DMS53 treated with DMSO at 0.1 percent for 48 hours (cell line): ENCODE data around the gene SLAMF7.
"Not testable (repeated sequence)": the region's sequence is repeated elsewhere in the genome, so short reads cannot be mapped to it uniquely, and the experiment has no call there.

ENCODE experiments used
- DNase-seq: peaks from one replicate; lab custom pipeline; 2025; ENCODE audit not compliant: unreplicated experiment; lab: John Stamatoyannopoulos, UW

Gene SLAMF7

DNA sequence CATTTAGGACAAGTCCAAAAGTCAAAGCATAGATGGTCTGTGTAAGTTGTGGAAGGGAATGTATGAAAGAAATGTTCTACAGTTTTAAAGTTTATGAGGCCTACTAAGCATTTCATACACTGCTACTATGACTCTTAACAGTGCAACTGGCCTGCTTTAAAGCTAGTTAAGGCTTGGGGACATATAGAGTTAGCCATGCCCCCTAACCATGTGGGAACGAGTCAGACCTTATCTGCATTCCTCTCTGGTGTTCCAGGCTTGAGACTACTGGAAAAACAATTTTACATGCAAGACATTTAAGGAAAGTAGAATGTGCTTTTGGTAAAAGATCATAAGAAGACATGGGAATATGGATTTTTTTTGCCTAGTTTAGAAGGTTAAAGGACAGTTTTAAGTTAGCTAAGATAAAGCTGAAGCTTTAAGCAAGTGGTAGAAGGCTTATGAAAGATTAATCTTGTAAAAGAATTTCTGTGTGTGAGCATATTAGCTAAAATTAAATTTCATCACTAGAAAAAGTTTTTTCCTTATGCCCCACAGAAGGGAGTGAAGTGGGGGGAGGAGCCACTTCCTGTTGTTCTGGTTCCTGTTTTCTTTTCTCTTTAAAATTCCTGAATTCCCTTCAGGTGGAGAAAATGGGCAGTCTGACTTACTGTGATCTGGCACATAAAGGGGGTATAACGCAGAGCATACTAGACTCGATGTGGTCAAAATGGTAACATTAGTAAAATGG lies 18.5 kb upstream of the SLAMF7 start:
- DNase-seq, result no peak

GRCh38 chr1:160721473-160721872 lies 17.6 kb upstream of the SLAMF7 start:
- DNase-seq, result no peak

- no peak for DNase-seq
Measured at GRCh38 chr1:160722726-160723125, 16.3 kb upstream of the SLAMF7 start.

DNA sequence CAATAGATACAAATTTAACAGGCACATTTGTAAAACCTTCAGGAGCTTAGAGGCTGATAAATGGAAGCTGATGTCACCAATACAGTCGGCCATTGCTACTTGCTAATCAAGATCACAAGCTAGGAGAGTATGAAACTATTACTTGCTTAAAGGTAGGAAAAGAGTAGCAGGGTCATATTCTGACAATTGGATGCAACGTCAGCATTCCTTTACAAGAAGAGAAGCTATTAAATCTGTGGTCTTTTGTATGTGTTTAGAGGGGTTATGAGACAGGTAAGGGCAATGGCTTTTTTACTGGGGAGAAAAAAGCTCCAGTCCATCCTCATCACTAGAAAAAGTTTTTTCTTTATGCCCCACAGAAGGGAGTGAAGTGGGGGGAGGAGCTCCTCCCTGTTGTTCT lies 15.7 kb upstream of the SLAMF7 start:
- no peak for DNase-seq

GRCh38 chr1:160724465-160725242 lies 14.4 kb upstream of the SLAMF7 start:
- DNase-seq, result no peak

DNA sequence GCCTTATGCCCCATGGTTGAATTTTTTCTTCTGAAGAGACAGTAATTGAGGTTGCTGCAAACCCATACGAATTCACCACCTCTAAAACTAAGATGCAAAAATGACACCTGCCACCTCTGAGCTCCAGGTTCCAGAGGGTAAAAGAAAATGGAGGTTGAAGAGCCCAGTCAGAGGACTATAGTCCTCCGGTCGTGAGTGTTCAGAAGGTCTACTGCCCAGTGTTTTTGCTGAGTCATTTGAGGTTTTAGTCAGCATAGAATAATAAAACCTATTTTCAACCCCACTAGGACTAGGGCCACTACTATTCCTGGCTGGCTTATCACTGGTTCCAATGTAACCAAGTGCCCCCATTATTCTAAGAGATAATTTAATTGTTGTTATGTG lies 12.9 kb upstream of the SLAMF7 start:
- no peak for DNase-seq

GRCh38 chr1:160726498-160727315 lies 12.3 kb upstream of the SLAMF7 start:
- peak; percentile 86 for DNase-seq

- no peak for DNase-seq
Measured at GRCh38 chr1:160727316-160727640, 11.8 kb upstream of the SLAMF7 start.

DNA sequence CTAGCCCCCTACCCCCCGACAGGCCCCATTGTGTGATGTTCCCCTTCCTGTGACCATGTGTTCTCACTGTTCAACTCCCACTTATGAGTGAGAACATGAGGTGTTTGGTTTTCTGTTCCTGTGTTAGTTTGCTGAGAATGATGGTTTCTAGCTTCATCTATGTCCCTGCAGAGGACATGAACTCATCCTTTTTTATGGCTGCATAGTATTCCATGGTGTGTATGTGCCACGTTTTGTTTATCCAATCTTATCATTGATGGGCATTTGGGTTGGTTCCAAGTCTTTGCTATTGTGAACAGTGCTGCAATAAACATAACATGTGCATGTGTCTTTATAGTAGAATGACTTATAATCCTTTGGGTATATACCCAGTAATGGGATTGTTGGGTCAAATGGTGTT lies 7.5 kb upstream of the SLAMF7 start:
- not testable (repeated sequence) for DNase-seq

DNA sequence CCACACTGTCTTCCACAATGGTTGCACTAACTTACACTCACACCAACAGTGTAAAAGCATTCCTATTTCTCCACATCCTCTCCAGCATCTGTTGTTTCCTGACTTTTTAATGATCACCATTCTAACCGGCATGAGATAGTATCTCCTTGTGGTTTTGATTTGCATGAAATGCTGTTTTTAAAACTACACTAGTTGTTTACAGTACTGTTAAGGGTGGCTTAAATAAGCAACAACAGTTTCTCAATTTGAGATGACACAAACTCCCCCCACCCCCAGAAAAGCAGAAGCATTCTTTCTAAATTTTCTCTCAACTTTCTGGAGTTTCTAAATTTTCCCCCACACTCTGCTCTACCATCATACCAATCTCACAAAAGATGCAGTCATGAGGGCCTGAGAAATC lies 7.1 kb upstream of the SLAMF7 start:
- DNase-seq, result no peak

DNA sequence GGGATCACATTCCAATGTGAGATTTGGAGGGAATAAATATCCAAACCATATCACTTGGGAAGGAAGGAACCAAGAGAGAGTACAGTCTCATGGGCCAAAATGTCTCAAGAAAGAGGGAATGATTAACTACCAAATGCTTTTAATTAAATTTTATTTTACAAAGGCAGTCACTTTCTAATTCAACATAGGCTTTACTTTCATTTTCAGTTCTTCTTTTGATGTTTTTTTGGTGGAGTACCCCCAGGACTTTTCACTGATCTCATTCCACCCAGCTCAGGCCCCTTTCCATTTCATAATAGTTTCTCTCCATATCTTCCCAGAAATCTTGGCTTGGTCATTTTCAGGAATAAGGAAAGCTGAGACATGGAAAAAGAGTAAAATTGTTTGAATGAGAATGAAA lies 5.1 kb upstream of the SLAMF7 start:
- no peak for DNase-seq

DNA sequence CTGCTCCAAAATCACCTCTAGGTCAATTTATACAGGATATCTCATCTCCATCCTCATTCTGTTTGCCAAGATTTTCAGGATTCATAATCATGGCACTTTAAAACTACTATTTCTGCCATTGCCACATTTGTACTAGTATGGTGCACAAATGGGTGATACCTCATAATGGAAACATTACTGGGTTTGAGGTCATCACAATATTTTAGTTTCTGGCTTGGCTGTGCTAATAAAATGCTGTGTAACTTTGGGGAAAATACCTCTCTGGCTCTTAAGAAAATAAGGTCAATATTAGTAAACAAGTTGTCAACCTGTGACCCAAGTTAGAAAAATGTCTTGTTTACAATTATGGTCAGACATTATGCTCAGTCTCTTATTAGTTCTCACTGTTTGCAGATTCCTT lies 4.7 kb upstream of the SLAMF7 start:
- DNase-seq, result no peak

GRCh38 chr1:160738271-160738670 lies 776 bp upstream of the SLAMF7 start:
- DNase-seq, result no peak

- no peak for DNase-seq
Measured at GRCh38 chr1:160740133-160740688, 1.2 kb downstream of the SLAMF7 start.

GRCh38 chr1:160741092-160741501 lies 2.0 kb downstream of the SLAMF7 start:
- no peak for DNase-seq

DNA sequence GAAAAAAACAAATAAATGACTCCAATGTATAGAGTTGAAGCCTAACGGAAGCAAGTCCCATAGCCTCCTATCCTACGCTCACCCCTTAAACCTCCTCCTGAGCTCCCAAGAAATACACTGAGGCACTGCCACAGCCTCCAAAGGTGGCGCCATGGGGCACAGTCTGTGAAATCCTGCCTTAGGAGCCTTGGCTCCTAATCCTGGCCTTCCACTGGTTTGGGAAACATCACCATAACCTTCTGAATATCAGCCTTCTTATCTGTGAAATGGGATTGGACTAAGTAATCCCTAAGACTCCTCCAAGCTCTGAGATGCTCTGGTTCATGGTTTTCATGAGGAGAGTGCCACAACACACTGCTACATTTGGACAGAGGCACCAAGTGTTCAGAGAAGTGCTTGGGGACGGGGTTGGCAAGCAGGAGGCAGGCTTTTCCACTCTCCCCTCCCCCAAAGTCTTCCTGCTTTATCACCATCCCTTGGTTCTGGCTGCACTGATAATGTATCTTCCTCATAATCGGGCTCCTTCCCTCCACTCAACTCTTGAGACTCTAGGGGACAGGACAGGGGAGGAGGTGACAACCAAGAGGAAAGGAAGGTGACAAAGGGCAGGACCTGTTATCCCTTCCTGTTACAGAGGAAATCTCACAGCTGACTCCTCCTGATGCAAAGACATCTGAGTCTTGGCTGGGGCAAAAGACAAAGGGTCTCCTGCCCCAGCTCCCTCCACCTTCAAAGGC lies 2.7 kb downstream of the SLAMF7 start:
- no peak for DNase-seq

DNA sequence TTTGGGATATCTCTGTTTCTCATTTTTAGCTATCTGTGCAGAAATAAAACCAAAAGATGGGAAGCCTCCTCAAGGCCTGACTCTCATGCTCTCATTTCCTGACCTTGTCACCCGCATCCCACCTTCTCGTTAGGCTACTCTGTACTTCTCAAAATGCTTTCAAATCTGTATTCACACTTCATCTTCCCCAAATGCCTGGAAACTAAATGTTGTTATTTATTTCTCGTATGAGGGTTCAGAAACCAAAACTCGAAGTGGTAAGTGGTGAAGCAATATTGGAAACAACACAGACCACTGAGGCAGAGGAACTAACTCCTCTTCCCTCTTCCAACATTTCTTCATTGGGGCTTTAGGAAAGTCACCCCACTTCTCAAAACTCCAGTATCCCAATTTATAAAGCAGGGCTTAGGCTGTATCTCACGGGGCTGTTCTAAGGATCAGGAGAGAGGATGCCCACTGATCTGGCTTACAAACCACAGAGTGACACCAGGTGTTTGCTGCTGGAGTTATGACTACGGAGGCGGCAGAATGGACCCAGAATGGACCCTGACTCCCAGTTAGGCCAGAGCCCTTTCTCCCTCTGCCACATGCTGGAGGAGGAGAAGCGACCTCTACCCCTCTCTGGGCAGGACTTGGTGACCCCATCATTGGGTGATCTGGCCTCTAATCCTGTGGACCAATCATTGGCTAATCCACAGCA lies 3.5 kb downstream of the SLAMF7 start:
- DNase-seq, result no peak

GRCh38 chr1:160743266-160743665 lies 4.2 kb downstream of the SLAMF7 start:
- no peak for DNase-seq

GRCh38 chr1:160744199-160744851 lies 5.3 kb downstream of the SLAMF7 start:
- DNase-seq, result no peak
